EH (cell line): ENCODE measurements around the gene CENPA.
"Not testable (repeated sequence)": the region's sequence is repeated elsewhere in the genome, so short reads cannot be mapped to it uniquely, and the experiment has no call there.

ENCODE experiments used
- DNase-seq: peaks from one replicate; pipeline ENCODE4 v3.0.0-alpha.2; 2015; ENCODE audit warnings: low read depth

The CENPA gene

DNA sequence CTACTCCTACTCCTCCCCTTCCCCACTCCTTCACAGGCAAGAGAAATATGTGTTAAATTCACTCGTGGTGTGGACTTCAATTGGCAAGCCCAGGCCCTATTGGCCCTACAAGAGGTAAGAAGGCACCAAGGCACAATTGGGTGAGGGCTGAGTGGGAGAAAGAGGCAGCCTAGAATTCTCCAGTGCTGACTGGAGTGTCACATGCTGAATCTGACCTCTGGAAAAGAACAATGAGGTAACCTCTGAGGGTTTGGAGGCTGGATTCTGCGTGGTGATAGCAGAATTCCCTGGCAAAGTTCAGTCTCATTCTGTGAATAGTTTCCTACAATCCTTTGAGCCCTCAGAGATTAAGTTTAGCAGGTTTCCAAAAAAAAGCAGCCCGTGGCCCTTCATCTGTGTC lies 6.9 kb downstream of the CENPA start:
- DNase-seq = no peak

DNA sequence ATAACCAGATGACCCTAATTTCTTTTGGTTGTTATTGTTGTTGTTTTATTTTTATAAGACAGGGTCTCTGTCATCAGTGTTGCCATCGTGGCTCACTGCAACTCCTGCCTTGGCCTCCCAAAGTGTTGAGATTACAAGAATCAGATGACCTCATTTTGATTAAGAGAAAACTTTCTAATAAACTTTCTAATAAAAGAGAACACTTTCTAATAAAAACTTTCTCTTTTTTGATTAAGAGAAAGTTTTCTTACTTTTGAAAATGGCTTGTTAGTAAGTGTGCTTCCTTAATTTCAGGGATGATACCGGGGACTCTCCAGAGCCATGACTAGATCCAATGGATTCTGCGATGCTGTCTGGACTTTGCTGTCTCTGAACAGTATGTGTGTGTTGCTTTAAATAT lies 7.7 kb downstream of the CENPA start:
- DNase-seq = no peak

DNA sequence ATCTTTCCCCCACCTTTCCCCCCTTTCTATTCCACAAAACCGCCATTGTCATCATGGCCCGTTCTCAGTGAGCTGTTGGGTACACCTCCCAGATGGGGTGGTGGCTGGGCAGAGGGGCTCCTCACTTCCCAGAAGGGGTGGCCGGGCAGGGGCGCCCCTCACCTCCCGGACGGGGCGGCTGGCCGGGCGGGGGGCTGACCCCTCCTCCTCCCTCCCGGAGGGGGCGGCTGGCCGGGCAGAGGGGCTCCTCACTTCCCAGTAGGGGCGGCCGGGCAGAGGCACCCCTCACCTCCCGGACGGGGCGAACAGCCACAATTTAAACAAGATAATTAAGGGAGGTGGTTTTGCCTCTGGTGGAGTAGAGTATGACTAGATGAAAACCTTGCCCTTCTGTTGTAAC lies 9.3 kb downstream of the CENPA start:
- not testable (repeated sequence) for DNase-seq

DNA sequence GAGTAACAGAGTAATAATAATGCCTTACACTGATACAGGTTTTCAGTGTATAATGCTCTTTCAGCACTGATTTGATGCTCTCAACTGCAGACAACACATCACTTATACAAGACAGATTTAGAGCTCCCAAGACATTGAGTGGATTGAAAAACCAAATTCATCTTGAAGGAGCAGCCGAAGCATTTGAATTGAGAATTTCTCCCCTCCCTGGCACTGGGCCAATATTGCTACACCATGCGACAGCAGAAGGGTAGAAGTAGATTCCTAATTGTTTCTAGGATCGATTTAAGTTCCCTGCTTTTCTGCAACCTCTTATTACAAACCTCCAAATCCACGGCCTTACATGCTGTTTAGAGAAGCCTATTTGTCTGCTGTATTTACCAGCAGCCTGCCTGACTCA lies 15.5 kb downstream of the CENPA start:
- no peak for DNase-seq

DNA sequence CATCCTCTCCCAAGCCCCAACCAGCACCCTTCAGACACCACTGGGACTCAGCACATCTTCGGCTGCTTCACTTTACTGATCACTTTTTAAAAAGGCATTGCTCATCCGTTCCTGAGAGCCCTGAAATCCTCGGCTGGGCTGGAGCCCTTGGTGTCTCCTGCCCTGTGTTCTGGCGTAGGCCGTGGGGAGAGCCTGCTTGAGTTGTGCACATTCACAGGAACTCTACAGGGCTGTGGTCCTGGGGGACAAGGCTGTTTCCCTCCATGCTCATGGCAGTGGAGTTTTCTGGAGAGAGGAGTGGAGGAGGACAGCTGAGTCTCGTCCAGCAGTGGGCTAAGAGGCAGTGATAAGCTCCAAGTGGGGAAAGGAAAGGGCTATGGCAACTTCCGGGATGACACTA lies 15.9 kb downstream of the CENPA start:
- DNase-seq = no peak

DNA sequence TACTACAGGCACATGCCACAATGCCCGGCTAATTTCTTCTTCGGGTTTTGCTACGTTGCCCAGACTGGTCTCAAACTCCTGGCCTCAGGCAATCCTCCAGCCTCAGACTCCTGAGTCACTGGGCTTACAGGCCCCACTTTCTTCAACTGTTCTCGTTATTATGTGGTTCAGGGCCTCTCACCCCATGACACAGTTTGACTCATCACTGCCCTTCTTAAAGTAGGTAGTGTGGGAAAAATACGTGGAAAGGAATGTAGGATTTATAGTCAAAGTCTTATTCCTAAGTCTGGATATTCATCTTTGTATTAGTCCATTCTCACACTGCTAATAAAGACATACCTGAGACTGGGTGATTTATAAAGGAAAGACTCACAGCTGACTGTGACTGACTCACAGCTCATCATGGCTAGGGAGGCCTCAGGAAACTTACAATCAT lies 19.4 kb downstream of the CENPA start:
- peak; percentile 95 for DNase-seq

DNA sequence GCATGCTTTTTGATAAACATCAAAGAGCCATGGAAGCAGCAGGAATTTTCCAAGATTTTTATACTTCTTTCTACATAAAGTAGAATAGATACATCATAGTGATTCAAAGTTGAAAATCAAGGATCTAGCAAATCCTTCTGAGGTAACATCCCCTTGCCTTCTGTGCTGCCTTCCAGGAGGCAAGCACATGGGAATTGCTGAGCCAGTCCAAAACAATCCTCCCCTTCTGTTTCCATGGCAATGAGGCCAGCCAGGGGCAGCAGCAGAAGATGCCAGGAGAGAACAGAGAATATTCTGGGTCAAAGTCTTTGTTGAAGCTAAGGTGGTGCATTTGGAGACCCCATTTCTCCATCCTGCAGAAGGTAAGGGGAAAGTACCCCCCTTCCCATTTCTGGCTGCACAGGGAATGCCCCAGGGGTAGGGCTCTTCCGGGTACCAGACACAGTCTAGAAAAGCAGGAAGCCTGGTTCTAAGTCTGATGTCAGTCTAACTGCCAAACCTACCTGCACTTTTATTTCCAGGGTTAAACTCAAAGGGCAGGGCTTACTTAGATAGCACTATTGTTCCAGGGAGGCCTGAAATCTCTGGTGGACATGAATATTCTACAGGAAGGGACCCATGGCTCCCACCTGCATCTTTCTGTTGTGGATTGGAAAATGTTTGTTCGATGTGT lies 22.1 kb downstream of the CENPA start:
- DNase-seq = peak; percentile 43

DNA sequence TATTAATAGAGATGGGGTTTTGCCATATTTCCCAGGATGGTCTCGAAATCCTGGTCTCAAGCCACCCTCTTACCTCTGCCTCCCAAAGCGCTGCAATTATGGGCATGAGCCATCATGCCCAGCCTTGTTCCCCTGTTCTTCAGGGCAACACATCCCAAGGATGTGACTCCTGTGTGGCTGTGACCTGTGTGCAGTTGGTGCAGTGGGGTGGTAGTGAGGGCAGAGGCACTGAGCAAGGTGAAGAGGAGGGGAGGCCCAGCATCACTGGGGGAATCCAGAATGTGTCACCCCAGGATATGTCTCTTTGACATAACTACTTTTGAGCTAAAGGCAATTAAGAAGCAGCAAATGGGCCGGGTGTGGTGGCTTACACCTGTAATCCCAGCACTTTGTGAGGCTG lies 23.4 kb downstream of the CENPA start:
- no peak for DNase-seq

DNA sequence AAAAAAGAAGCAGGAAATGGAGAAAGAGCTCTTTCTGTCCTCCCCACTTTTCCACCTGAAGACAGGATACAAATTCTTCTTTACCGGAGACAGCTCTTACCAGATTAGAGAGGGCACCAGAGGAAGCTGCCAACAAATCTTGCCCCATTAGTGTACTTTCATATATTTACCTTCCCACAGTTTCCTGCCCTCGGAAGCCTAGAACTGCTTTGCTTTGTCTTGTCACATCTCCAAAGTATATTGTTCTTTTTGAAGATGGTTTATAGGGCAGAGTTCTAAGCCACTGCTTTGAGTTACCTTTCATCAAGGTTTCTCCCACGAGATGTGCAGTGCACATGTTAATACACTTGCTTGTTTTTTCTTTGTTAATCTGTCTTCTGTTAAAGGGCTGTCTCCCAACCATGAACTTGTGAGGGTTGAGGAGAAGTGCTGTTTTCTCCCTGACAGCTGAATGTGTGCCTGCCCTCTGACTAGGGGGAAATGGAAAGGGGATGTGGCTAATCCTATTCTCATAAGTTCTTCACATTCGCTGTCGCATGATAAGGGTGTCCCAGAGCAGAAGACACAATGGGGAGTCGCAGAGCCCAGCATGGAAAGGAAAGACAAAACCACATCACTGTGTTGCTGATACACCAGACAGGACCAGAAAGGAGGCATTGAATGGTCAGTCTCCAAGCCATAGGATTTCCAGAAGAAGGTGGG lies 24.2 kb downstream of the CENPA start:
- DNase-seq = no peak

DNA sequence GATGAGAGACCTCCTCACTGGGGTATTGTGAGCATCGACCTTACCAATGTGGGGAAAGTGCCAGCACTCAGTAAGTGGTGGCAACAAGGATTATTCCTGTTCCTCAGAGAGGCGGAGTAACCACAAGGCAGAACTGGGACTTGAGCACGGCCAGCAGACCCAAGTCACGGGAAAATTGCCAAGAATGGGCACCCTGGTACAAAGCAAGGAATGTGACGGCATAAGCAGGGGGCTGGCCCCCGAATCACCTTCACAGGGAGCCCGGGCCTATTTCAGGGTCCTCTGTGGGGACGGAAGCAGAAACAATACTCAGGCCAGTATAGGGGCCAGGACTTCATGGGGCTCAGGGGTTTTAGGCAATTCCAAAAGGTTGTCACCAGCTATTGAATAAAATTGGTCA lies 25.4 kb downstream of the CENPA start:
- no peak for DNase-seq

DNA sequence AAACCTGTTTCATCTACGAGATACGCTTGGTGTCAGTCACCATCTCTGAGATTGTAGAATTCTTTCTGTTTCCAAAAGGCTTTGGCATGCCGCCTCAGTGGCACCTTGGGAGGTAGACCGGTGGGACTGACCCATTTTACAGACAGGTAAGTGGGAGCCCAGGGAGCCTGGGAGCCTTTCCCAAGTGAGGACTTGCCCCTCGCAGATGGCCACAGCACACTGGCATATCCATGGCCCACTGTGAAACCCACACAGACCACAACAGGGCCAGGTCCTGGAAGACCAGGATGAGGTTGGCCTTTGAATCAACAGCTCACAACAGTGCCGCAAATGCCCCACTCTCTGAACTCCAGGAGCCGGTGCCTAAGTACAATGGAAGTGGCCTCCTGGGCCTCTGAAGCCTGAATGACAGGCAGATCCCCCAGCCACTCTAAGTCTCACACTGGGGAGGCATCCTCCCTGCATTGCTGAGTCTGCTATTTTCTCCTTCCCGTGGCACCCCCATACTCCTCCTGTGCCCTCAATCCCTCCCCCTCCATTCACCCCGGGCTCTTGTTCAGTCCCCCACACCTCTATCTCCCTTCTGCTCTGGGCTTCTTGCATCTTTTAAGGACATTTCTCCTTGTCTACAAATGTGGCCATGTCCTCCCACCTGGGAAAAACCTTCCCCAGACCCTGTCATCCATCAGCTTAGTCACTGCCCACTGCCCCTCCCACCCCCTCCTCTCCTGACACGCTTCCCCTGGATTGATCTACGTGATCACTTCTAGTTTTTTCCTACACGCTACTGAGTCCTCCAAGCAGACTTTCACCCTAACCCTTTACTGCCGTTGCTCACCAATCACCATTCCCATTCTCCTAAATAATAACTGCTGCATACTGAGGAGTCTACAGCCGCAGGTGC lies 26.2 kb downstream of the CENPA start:
- no peak for DNase-seq

DNA sequence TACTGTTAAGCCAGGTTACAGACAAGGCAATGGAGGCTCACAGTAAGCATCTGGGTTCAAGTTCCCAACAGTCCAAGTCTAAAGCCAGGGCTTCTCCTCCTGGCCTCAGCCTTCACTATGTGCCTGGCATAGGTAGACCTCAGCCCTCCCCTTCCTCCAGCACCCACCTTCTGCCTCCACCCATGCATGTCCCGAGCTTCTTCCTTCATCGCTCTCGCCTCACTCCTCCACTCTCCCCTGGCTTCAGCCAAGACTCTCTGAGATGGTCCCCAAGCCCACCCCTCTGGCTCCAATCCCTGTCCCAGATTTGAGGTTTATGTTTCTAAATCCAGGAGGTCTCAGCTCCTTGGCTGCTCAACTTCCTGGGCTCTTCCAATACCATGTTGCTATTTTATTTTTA lies 26.9 kb downstream of the CENPA start:
- DNase-seq = no peak

DNA sequence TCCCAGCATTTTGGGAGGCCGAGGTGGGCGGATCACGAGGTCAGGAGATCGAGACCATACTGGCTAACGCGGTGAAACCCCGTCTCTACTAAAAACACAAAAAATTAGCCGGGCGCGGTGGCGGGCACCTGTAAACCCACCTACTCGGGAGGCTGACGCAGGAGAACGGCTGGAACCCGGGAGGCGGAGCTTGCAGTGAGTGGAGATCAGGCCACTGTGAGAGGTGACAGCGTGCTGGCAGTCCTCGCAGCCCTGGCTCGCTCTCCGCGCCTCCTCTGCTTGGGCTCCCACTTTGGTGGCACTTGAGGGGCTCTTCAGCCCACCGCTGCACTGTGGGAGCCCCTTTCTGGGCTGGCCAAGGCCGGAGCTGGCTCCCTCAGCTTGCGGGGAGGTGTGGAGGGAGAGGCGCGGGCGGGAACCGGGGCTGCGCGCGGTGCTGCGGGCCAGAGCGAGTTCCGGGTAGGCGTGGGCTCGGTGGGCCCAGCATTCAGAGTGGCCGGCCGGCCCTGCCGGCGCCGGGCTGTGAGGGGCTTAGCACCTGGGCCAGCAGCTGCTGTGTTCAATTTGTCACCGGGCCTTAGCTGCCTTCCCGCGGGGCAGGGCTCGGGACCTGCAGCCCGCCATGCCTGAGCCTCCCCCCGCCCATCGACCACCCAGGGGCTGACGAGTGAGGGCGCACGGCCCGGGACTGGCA lies 28.4 kb downstream of the CENPA start:
- not testable (repeated sequence) for DNase-seq

DNA sequence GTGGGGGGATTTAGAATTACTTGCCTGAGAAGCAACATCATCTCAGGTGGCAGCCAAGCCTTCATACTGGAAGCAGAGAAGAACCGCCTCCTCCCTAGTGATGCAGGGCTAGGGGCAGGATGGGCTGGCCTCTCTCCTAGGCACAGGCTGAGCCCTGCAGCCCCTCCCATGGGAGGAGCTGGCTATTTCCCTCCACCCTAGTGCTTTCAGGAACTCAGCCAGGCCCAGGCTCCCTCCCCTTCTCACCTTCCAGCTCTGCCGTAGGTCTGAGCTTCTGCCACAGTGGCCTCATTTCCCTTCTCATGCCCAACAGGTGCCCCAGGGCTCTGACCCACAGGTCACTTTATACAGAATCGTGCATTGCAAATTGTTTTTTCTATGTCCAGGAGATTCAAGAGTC lies 31.0 kb downstream of the CENPA start:
- no peak for DNase-seq

DNA sequence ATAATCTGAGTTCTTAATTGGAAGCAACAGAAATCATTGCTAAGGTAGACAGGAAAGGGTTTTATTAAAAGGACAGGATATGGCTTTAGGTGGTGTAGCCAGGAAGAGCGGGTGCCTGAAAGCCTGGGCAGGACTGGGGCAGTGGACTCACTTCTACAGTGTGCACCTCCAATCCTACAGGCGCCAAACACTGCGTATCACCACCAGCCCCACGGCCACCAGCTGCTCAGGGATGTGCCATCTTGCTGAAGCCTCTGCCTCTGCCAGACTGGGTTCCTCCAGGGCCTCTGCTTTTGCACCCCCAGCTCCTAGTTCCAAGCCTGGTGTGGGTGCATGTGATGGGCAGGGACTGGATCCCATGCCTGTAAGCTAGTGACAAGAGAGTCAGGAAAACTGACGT lies 32.4 kb downstream of the CENPA start:
- DNase-seq = no peak

DNA sequence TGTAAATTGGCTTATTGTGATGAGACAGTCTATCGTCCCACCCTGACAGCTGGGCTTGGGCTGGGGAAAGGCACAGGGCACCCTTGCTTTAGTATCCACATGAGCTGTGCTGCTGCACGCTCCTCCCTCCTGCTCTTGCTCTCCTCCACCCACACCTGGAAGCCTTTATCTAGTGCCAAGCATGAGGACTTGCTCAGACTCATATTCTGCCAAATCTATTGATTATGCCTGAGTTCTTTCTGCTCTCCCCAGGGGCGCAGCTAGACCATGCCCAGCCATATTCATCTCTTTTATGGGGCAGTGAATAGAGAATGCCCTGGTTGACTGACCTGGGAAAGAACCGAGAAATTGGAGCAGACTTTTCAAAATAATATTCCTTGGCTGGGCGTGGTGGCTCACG lies 33.1 kb downstream of the CENPA start:
- DNase-seq = no peak

DNA sequence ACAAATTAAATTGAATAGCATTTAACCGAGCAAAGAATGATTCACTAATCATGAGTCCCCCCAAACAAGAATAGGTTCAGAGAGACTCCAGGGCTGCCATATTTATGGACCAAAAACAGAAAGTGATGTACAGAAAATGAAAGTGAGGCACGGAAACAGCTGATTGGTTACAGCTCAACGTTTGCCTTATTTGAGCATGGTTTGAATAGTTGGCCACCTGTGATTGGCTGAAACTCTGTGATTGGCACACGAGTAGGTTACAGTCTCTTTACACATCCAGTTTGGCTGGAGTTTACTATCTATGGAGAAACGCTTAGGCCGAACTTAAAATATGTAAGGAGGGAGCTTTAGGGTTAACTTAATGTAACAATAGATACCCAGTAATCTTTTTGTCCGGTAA lies 35.1 kb downstream of the CENPA start:
- peak; percentile 10 for DNase-seq

DNA sequence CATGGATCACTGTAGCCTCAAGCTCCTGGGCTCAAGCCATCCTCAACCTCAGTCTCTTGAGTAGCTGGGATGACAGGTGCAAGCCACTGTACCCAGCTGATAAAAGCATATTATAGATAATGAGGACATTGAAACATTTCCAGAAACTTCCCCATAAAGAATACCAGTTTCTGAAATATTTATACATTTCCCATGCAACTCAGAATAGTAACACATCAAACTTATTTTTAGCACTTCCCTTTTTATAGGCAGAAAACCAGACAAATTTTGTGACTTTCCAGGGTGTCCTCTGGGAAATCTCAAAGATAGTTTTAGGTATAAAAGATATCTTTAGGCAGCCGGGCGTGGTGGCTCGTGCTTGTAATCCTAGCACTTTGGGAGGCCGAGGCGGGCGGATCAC lies 37.0 kb downstream of the CENPA start:
- DNase-seq = no peak

DNA sequence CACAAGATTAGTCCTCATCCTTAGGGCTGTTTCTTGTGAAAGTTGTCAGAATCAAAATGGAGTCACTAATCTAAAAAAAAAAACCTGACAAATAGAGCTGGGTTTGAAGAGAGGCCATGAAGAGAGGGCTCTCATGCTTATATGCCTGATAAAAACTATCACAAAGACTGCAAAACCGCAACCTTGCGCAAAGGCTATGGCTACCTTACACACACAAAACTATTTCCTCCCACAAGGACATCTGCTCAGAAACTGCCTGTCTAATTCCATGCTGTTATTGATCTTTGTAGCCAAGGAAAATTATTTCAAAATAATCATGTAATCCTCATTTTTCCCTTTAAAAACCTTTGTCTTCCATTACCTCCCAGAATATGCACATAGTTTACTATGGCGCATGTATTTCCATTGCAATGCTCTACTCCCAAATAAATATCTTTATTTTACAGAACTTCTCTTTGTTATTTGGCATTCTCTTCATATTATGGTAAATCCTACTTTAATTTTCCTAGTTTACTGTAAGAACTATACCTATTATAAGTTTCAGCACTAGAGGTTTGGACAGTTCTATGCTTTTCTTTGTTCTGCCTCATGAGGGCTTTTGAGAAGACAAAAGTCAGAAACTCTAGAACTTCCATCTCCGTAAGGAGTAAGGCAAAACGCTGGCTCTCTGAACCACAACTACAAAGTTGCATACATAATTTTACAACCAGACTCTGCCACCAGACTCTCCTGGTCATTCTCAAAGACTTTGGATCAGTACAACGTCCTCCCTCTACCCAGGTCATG lies 52.5 kb downstream of the CENPA start:
- peak; percentile 44 for DNase-seq

DNA sequence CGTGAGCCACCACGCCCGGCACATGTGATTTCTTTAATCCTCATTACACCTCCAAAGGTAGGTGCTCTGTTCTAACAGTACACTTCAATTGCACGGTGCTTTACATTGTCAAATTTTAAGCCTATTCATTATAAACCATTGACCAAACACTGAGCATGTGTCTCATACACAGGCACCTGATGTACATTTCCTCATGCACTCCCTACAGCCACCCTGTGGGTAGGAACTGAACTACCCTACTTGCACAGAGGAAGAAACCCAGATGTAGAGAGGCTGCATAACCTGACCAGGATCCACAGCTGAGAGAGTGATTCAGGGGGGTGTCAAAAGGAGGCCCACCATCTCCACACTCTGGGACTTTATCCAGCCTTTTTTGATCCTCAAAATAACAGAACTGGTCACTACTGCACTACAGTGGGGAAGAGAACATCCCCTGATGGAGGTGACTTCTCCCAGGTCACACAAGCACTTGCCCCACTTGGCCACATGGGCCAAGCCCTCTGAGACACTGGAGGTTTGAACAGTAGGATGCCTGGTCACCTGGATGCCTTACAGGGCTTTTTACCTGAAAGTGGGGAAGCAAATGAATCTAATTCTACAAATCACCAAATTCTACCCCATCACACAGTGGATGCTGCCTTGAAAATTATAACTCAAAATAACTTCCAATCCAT lies 55.2 kb downstream of the CENPA start:
- DNase-seq = no peak

DNA sequence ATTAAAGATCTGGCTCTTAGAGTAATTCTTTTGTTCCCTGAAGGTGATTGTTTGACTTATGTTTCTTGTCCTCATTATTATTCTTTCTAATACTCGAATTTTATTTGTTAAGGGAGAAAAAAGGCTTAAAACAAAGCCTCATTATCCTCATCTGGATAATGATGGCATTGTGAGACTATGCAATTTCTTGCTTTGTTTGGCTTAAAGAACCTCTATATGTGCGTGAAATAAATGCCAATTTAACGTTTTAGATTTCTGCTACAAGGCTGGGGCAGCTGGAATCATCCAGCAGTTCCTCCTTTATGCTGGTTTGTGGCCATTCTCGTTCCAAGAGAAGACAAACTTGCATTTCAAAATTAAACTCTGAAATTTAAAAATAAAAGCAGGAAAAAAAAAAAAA lies 57.2 kb downstream of the CENPA start:
- DNase-seq = no peak
